PC-9 (cell line): Measurements from ENCODE around the gene HMOX2. TPM values are rescaled to one million over a fixed set of nuclear protein-coding genes. Genes with fewer than 3 reads are reported as not detected.

ENCODE experiments used
- BruUV-seq: library from RNA; stranded (reverse); fragments of 400-500 nt; replicated peaks from 2 replicates; lab custom pipeline; 2021; lab: Mats Ljungman, UMichigan
- CTCF ChIA-PET: fragments of 300-600 bp; sonication (Branson Sonifier 250); formaldehyde crosslinking; loops from one replicate; lab custom pipeline; 2022; ENCODE audit warnings: antibody characterized with exemption; lab: Charles Lee
- POLR2A ChIA-PET: fragments of 300-600 bp; sonication (Branson Sonifier 250); formaldehyde crosslinking; loops from one replicate; lab custom pipeline; 2022; ENCODE audit warnings: antibody characterized with exemption; ENCODE audit not compliant: unreplicated experiment; lab: Charles Lee
- DNase-seq, 2 experiments: peaks; one replicate each; pipeline versions ENCODE4 v3.0.0 to v3.0.0-alpha.2; 2015 to 2022; ENCODE audit warnings: mixed read lengths in 1 of 2
- H2AFZ ChIP-seq: fragments of 200-600 bp; sonication (generic); 2 replicates; pipeline ENCODE4 v1.8.1; 2017; ENCODE audit warnings: antibody characterized with exemption
- H3F3A ChIP-seq: fragments of 200-600 bp; sonication (generic); 2 replicates; pipeline ENCODE4 v1.8.1; 2017; ENCODE audit warnings: antibody characterized with exemption, mild to moderate bottlenecking, low read depth; ENCODE audit not compliant: insufficient read depth
- H3K27ac ChIP-seq: fragments of 200-600 bp; sonication (generic); 2 replicates; pipeline ENCODE4 v1.6.1; 2016; ENCODE audit warnings: mixed run types
- H3K27me3 ChIP-seq: fragments of 200-600 bp; sonication (generic); 2 replicates; pipeline ENCODE4 v1.6.1; 2016; ENCODE audit warnings: low read depth, mixed run types; ENCODE audit not compliant: insufficient read depth
- H3K36me3 ChIP-seq: fragments of 200-600 bp; sonication (generic); 2 replicates; pipeline ENCODE4 v1.6.1; 2016; ENCODE audit warnings: low read depth, mixed run types
- H3K4me1 ChIP-seq: fragments of 200-600 bp; sonication (generic); replicated peaks from 2 replicates; pipeline ENCODE4 v1.6.1; 2016; ENCODE audit warnings: mixed run types; ENCODE audit not compliant: insufficient read depth
- H3K4me2 ChIP-seq: fragments of 200-600 bp; sonication (generic); 2 replicates; pipeline ENCODE4 v1.6.1; 2017; ENCODE audit warnings: mixed run types
- H3K4me3 ChIP-seq: fragments of 200-600 bp; sonication (generic); 2 replicates; pipeline ENCODE4 v1.6.1; 2016; ENCODE audit warnings: mixed run types
- H3K79me2 ChIP-seq: fragments of 200-600 bp; sonication (generic); 2 replicates; pipeline ENCODE4 v1.6.1; 2017; ENCODE audit warnings: low read depth, mixed run types
- H3K9me2 ChIP-seq: fragments of 200-600 bp; sonication (generic); 2 replicates; pipeline ENCODE4 v1.8.1; 2017; ENCODE audit warnings: mild to moderate bottlenecking; ENCODE audit not compliant: insufficient read depth
- H3K9me3 ChIP-seq: fragments of 200-600 bp; sonication (generic); 2 replicates; pipeline ENCODE4 v1.8.1; 2016; ENCODE audit warnings: low read depth; ENCODE audit not compliant: insufficient read depth
- H4K20me1 ChIP-seq: fragments of 200-600 bp; sonication (generic); 2 replicates; pipeline ENCODE4 v1.8.1; 2017; ENCODE audit not compliant: insufficient read depth
- EZH2 ChIP-seq: fragments of 200-600 bp; sonication (generic); IDR thresholded peaks from 2 replicates; pipeline ENCODE4 v1.8.0; 2017; ENCODE audit warnings: antibody characterized with exemption, low read depth
- intact Hi-C: fragments of 100-400 bp; cut with micrococcal nuclease; formaldehyde crosslinking; loops from one replicate; pipeline ENCODE4 v1.10.0; 2022; ENCODE audit not compliant: unreplicated experiment
- total RNA-seq: library from RNA; stranded (reverse); gene quantifications from 2 replicates; pipeline ENCODE4 v1.2.3, GENCODE V29; 2021
- TF ChIP-seq, protein P1 (sequence below): fragments of 200-600 bp; sonication (generic); conservative IDR thresholded peaks from 2 replicates; pipeline ENCODE4 v1.6.1; 2017; ENCODE audit warnings: mixed run types, antibody characterized with exemption, mild to moderate bottlenecking, moderate library complexity

The HMOX2 gene
- total RNA-seq, 1 experiment from 2014 or later, result 68.1 TPM

DNA sequence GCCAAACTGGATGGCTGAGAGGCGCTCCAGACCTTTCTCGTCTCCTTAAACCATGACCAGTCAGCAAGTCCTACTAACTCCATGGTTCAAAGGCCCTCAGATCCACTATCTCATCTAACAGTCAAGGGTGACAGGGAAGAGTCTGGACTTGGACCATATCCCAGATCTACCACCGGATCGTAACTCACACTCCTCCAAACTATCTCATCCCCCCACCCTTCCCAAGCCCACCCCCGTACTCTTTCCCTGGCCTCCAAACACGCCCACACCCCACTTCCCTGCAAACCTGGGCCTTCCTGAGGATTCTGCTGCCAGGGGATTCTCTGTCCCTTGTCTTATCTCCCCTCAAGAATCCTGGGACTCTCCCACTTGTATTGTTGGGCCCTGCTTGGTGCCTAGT, 57.3 kb downstream of the HMOX2 start:
- no peak overlapping the region for H3K4me2 ChIP-seq
- CTCF ChIA-PET, result no interaction called here

DNA sequence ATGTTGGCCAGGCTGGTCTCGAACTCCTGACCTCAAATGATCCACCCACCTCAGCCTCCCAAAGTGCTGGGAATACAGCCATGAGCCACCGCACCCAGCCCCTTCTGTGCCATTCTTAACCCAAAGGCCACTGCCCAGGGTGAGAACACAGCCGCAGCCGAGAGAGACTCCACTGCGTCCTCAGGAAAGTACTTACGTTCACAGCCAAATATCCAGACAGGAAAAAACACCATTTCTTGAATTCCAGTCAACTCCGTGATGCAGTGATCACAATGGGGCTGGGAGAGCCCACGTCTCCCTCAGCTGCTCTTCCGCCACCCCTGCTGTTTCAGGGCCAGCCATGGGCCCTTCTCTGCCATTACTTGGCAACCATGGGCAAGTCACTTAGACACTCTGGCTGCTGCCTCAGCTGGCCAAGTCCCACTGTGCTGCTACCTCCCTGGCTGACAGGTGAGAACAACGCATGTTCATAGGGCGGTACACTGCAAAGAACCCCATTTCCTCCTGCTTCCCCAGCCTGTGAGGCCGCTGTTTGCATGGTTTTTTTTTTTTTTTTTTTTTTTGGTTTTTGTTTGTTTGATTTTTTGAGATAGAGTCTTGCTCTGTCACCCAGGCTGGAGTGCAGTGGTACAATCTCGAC, 58.1 kb downstream of the HMOX2 start:
- CTCF ChIA-PET, result no interaction called here
- no peaks in the 10 kb centered on the region for H4K20me1 ChIP-seq
- H2AFZ ChIP-seq, result no peak overlapping the region
- no peaks in the 10 kb centered on the region for H3K79me2 ChIP-seq
- H3K27me3 ChIP-seq, result no peaks in the 10 kb centered on the region
- H3K9me2 ChIP-seq, result no peaks in the 10 kb centered on the region
- H3K4me2 ChIP-seq, result no peak overlapping the region
- H3K9me3 ChIP-seq, result peaks cover 4% of the 10 kb centered on the region
- DNase-seq, result no peak
- BruUV-seq, result no TSS peak
- peaks cover 12% of the 10 kb centered on the region for H3F3A ChIP-seq
- no peak for TF ChIP-seq EZH2
- TF ChIP-seq, protein P1, sequence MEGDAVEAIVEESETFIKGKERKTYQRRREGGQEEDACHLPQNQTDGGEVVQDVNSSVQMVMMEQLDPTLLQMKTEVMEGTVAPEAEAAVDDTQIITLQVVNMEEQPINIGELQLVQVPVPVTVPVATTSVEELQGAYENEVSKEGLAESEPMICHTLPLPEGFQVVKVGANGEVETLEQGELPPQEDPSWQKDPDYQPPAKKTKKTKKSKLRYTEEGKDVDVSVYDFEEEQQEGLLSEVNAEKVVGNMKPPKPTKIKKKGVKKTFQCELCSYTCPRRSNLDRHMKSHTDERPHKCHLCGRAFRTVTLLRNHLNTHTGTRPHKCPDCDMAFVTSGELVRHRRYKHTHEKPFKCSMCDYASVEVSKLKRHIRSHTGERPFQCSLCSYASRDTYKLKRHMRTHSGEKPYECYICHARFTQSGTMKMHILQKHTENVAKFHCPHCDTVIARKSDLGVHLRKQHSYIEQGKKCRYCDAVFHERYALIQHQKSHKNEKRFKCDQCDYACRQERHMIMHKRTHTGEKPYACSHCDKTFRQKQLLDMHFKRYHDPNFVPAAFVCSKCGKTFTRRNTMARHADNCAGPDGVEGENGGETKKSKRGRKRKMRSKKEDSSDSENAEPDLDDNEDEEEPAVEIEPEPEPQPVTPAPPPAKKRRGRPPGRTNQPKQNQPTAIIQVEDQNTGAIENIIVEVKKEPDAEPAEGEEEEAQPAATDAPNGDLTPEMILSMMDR, result no peak
- POLR2A ChIA-PET, result interaction anchor here (0.7 kb wide), 1 partner anchor 79 kb away, joined by 19 read pairs; no protein-coding TSS in a partner anchor
- no peaks in the 10 kb centered on the region for H3K36me3 ChIP-seq
- H3K4me3 ChIP-seq, result no peak overlapping the region
- intact Hi-C loops, result no loop called here
- no peaks in the 10 kb centered on the region for H3K4me1 ChIP-seq
- H3K27ac ChIP-seq, result no peak overlapping the region

More for the DNA sequence above, 57.3 kb downstream of the HMOX2 start:
- intact Hi-C loops, result no loop called here
- no peak overlapping the region for H3K27ac ChIP-seq
- H3F3A ChIP-seq, result peaks cover 9% of the 10 kb centered on the region; the same call in 1 of the 2 replicates
- H3K9me3 ChIP-seq, result no peaks in the 10 kb centered on the region
- H3K27me3 ChIP-seq, result no peaks in the 10 kb centered on the region
- H3K79me2 ChIP-seq, result no peaks in the 10 kb centered on the region
- H3K9me2 ChIP-seq, result no peaks in the 10 kb centered on the region
- H3K4me1 ChIP-seq, result no peaks in the 10 kb centered on the region
- no peaks in the 10 kb centered on the region for H4K20me1 ChIP-seq
- DNase-seq, result no peak
- TF ChIP-seq EZH2, result no peak
- TF ChIP-seq, protein P1, result no peak
- H2AFZ ChIP-seq, result no peak overlapping the region
- H3K36me3 ChIP-seq, result no peaks in the 10 kb centered on the region
- H3K4me3 ChIP-seq, result no peak overlapping the region
- POLR2A ChIA-PET, result interaction anchor here (1.0 kb wide), 1 partner anchor 17 kb away, joined by 4 read pairs; no protein-coding TSS in a partner anchor
- no TSS peak for BruUV-seq

DNA sequence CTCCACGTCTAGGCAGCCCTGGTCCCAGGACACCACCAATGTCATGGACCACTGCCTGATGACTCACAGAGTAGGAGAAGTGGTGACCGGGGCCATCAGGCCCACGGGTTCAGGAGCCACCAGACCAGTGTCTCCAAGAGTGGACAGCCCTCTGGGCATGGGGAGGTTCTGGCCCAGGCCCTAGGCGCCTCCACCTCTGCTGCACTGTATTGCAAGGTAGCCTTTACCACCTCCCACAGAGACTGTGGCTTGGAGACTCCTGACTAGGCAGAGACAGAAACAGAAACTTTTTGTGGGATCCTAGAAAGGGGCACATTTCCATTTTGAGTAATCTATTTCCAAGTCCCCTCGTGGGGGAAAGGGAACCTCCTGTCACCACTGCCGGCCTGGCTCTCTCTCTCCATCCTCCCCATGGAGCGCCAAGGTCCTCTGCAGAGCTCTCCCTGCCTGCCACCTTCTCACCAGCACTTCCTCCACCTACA, 59.5 kb downstream of the HMOX2 start:
- Histone ChIP-seq H3K4me2 (no peak overlapping the region), H3K9me3 (peaks cover 13% of the 10 kb centered on the region), H2AFZ (no peak overlapping the region), H3K27me3 (no peaks in the 10 kb centered on the region), H3K27ac (no peak overlapping the region), H3K4me1 (no peaks in the 10 kb centered on the region), H3K36me3 (no peaks in the 10 kb centered on the region), H4K20me1 (no peaks in the 10 kb centered on the region), H3K4me3 (no peak overlapping the region), H3K79me2 (no peaks in the 10 kb centered on the region), H3F3A (peaks cover 13% of the 10 kb centered on the region), H3K9me2 (no peaks in the 10 kb centered on the region)
- CTCF ChIA-PET, result no interaction called here
- DNase-seq, result no peak
- POLR2A ChIA-PET, result no interaction called here
- intact Hi-C loops, result no loop called here
- TF ChIP-seq, protein P1, result no peak
- TF ChIP-seq EZH2, result no peak
- no TSS peak for BruUV-seq
